Small intestine (tissue), 7 donors: Measurements from ENCODE around the gene PRDM10. TPM values are rescaled to one million over a fixed set of nuclear protein-coding genes. Genes with fewer than 3 reads are reported as not detected.

Experiments used
- DNase-seq, 2 donors: peaks; one replicate each; pipeline versions ENCODE4 v3.0.0 to v3.0.0-alpha.2; 2013
- FAIRE-seq: peaks from 2 replicates; lab custom pipeline; 2012; peaks lifted over from hg19 to GRCh38; lab: Jason Lieb, UNC
- H3K27ac ChIP-seq, 3 donors: one replicate each; pipeline ENCODE4 v1.5.1; 2013; ENCODE audit warnings: low read length in 2 of 3, mild to moderate bottlenecking in 2 of 3, control low read depth in 1 of 3, inconsistent platforms in 1 of 3, low read depth in 1 of 3, moderate library complexity in 1 of 3
- H3K27me3 ChIP-seq, 3 donors: one replicate each; pipeline ENCODE4 v1.6.1; 2013; ENCODE audit warnings: low read length in 3 of 3, inconsistent platforms in 1 of 3; ENCODE audit not compliant: control insufficient read depth in 3 of 3, insufficient read depth in 3 of 3
- H3K36me3 ChIP-seq, 3 donors: one replicate each; pipeline ENCODE4 v1.6.1; 2013; ENCODE audit warnings: low read length in 3 of 3, inconsistent platforms in 1 of 3, low read depth in 1 of 3, mild to moderate bottlenecking in 1 of 3, moderate library complexity in 1 of 3; ENCODE audit not compliant: control insufficient read depth in 3 of 3, insufficient read depth in 2 of 3
- H3K4me1 ChIP-seq, 3 donors: one replicate each; pipeline ENCODE4 v1.6.1; 2013; ENCODE audit warnings: low read length in 2 of 3, inconsistent platforms in 1 of 3, low read depth in 1 of 3, mild to moderate bottlenecking in 1 of 3, moderate library complexity in 1 of 3; ENCODE audit not compliant: control insufficient read depth in 3 of 3, insufficient read depth in 2 of 3
- H3K4me3 ChIP-seq, 3 donors: one replicate each; pipeline ENCODE4 v1.5.1; 2013; ENCODE audit warnings: low read length in 3 of 3, control low read depth in 1 of 3, inconsistent platforms in 1 of 3, low read depth in 1 of 3, mild to moderate bottlenecking in 1 of 3, moderate library complexity in 1 of 3
- H3K9me3 ChIP-seq, 2 donors: one replicate each; pipeline ENCODE4 v1.6.1; 2013; ENCODE audit warnings: low read depth in 1 of 2, low read length in 1 of 2; ENCODE audit not compliant: control insufficient read depth in 2 of 2, insufficient read depth in 1 of 2
- WGBS, 3 donors: extraction: QIAGEN DNeasy Blood & Tissue Kit; methylation state at CpG; one replicate each; pipeline ENCODE4 v1.1.7; 2013; 5-methylcytosine and 5-hydroxymethylcytosine counted together
- polyA plus RNA-seq, 4 donors: library from polyadenylated mRNA; stranded (reverse) in 3 of 4; unstranded in 1 of 4; fragments of 200-250 nt in 3 of 4; fragments of 120-200 nt in 1 of 4; gene quantifications; one replicate each; pipeline versions ENCODE4 v1.2.1 to v1.2.3, GENCODE V29; 2013
- donor health status: healthy with polysubstance abuse.
- donor health status: control.
- donor health status: control.
- donor health status: Bipolar disorder and iron deficiency.
- donor health status: healthy.

PRDM10 gene
- polyA plus RNA-seq, 4 donors: 2.7 to 8.8 (median 3.3) TPM

- no peaks in the 10 kb centered on the region for H3K4me1 ChIP-seq
- H3K36me3 ChIP-seq: peaks cover 0 to 30% (median 13%) of the 10 kb centered on the region in 3 donors
- no peak overlapping the region for H3K4me3 ChIP-seq
- no peak overlapping the region for H3K27ac ChIP-seq
- DNase-seq (no peak), FAIRE-seq (no peak)
- no peaks in the 10 kb centered on the region for H3K9me3 ChIP-seq
- 91 to 94% (median 92%) methylated on average over 7 of the region's 7 CpGs for WGBS, 3 donors
- no peaks in the 10 kb centered on the region for H3K27me3 ChIP-seq
Observed at GRCh38 chr11:129932381-129933067, 70.1 kb downstream of the PRDM10 start.

- no peak overlapping the region for H3K4me3 ChIP-seq
- peaks cover 0 to 28% (median 14%) of the 10 kb centered on the region in 3 donors for H3K36me3 ChIP-seq
- H3K4me1 ChIP-seq: no peaks in the 10 kb centered on the region
- 86 to 93% (median 93%) methylated on average over 13 of the region's 13 CpGs for WGBS, 3 donors
- FAIRE-seq: no peak
- H3K27ac ChIP-seq: no peak overlapping the region
- DNase-seq: no peak
- H3K9me3 ChIP-seq: no peaks in the 10 kb centered on the region
- no peaks in the 10 kb centered on the region for H3K27me3 ChIP-seq
Observed at GRCh38 chr11:129930743-129931142, 71.9 kb downstream of the PRDM10 start.

DNA sequence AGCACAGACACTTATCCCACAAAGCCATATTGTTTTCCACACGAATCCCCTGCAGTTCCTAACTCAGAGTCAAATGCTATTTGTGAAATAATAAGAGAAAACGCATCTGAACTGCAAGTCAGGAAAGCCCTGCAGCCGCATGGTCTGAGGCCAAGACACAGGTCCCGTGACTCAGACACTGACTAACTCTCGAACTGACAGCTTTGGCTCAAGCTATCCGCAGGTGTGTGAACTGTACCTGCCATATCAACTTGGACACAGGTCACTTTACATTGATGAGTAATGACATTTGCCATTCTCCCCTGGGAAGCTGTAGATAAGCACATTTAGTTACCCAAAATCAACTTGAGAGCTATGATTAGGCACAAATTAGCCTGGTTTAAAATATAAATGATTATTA, 72.3 kb downstream of the PRDM10 start:
- DNase-seq (peak in 1 of 2 donors; percentile 33), FAIRE-seq (no peak)
- Histone ChIP-seq H3K27ac (no peak overlapping the region), H3K36me3 (peaks cover 0 to 28% (median 14%) of the 10 kb centered on the region in 3 donors), H3K27me3 (no peaks in the 10 kb centered on the region), H3K4me3 (no peak overlapping the region), H3K4me1 (no peaks in the 10 kb centered on the region), H3K9me3 (no peaks in the 10 kb centered on the region)
- WGBS, 3 donors: 69 to 86% (median 80%) methylated on average over 6 of the region's 6 CpGs

- WGBS, 3 donors: 90 to 99% (median 91%) methylated on average over 2 of the region's 2 CpGs
- no peaks in the 10 kb centered on the region for H3K27me3 ChIP-seq
- H3K4me3 ChIP-seq: no peak overlapping the region
- no peaks in the 10 kb centered on the region for H3K4me1 ChIP-seq
- H3K9me3 ChIP-seq: no peaks in the 10 kb centered on the region
- H3K36me3 ChIP-seq: peaks cover 0 to 30% (median 12%) of the 10 kb centered on the region in 3 donors
- FAIRE-seq: no peak
- H3K27ac ChIP-seq: no peak overlapping the region
- no peak for DNase-seq
Observed at GRCh38 chr11:129929721-129930120, 72.9 kb downstream of the PRDM10 start.

- Histone ChIP-seq H3K27ac (no peak overlapping the region), H3K9me3 (no peaks in the 10 kb centered on the region), H3K27me3 (no peaks in the 10 kb centered on the region), H3K36me3 (peaks cover 2 to 28% (median 9%) of the 10 kb centered on the region in 3 donors), H3K4me1 (no peaks in the 10 kb centered on the region), H3K4me3 (no peak overlapping the region)
- 95 to 99% (median 98%) methylated on average over 3 of the region's 3 CpGs for WGBS, 3 donors
- FAIRE-seq (no peak), DNase-seq (no peak)
Observed at GRCh38 chr11:129928923-129929692, 73.5 kb downstream of the PRDM10 start.

DNA sequence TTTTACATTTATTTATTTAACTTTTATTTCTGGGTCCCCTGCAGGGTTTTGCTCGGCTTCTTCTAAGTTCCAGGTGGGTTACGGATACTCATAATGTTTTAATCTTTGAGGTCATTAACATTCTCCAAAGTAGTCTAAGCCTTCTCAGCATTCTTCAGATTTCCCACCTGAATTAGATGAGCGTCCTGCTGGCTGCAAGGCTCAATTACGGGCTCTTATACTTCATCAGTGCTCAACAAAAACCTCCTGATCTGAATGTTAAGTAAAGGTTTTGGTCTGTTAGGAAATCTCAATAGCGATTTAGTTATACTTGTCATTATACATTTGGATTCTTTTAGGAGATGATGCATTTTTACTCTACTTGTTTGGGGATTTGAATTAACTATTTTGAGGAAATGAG, 80.0 kb downstream of the PRDM10 start:
- no peaks in the 10 kb centered on the region for H3K9me3 ChIP-seq
- H3K4me3 ChIP-seq: no peak overlapping the region
- no peaks in the 10 kb centered on the region for H3K27me3 ChIP-seq
- no peak overlapping the region for H3K27ac ChIP-seq
- 94 to 97% (median 95%) methylated on average over 5 of the region's 5 CpGs for WGBS, 3 donors
- H3K4me1 ChIP-seq: no peaks in the 10 kb centered on the region
- DNase-seq: no peak
- FAIRE-seq: no peak
- peaks cover 5 to 26% (median 8%) of the 10 kb centered on the region in 3 donors for H3K36me3 ChIP-seq

DNA sequence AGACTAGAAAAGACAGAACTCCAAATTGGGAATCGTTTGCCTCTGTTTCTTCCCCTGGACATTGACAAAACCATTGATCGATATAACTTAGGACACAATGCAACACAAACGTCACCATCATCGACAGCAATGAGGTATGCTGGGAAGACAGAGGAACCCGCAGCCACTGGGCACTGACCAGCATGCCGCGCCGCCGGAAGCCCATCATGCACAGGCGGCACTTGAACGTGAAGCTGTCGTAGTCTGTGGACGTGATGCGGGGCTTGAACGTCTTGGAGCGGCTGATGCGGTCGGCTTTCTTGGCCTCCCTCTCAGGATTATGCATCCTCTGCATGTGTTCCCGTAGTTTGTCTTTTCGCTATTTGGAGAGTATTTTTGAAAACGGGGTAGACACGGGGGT, 84.3 kb downstream of the PRDM10 start:
- 97% methylated on average over 22 of the region's 22 CpGs for WGBS, 3 donors
- DNase-seq (no peak), FAIRE-seq (no peak)
- peaks cover 9 to 44% (median 17%) of the 10 kb centered on the region in 3 donors for H3K36me3 ChIP-seq
- H3K9me3 ChIP-seq: no peaks in the 10 kb centered on the region
- H3K27me3 ChIP-seq: no peaks in the 10 kb centered on the region
- H3K4me1 ChIP-seq: no peaks in the 10 kb centered on the region
- no peak overlapping the region for H3K4me3 ChIP-seq
- H3K27ac ChIP-seq: no peak overlapping the region

DNA sequence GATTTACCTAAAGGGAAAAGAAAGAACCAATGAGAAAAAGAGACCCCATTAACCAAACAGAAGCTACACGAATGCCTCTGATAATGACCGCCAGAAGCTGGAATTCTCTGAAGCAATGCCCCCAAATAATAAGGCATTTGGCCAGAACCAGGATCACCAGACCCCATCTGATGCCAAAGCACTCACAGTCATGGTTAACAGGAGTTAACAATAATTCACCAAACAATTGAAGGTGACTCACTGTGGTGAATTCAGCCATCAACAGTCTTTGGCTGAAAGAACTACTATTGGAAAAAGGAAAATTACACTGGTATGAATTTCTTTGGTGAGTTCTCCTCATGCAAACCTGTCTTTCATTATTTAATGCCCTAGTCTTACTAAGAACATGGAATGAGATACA, 85.4 kb downstream of the PRDM10 start:
- Histone ChIP-seq H3K4me3 (no peak overlapping the region), H3K27ac (no peak overlapping the region), H3K9me3 (no peaks in the 10 kb centered on the region), H3K27me3 (no peaks in the 10 kb centered on the region), H3K4me1 (no peaks in the 10 kb centered on the region), H3K36me3 (peaks cover 9 to 44% (median 17%) of the 10 kb centered on the region in 3 donors)
- no peak for FAIRE-seq
- WGBS, 3 donors: 95 to 96% (median 96%) methylated on average over 2 of the region's 2 CpGs
- DNase-seq: no peak
